ENCODE results near the gene IL31RA.

The IL31RA gene

DNA sequence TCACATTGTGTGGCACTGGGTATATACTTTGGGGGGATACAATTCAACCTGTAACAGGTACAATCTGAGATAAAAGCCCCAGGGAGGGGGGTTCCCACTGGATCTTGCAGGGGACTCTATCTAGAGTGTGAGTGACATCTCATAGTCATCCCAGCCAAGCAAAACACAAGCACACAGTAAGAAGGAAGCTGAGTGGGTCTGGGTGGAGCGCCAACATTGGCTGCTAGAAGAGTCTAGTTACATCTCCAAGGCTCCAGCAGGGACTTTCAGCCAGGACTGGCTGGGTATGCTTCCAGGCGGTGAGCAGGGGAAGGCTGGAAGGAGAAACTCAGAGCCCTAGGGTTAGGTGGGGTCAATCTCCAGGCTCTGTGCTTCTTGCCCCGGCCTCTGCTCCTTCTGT lies 53.0 kb downstream of the IL31RA start:
- Histone ChIP-seq H3K9me3 (replicated peaks; ENCODE audit: low read length) (no peaks in the 10 kb centered on the region), H3K4me2 (ENCODE audit: low read length) (no peak overlapping the region), H3K4me3 (ENCODE audit: low read length) (no peak overlapping the region), H3K9ac (ENCODE audit: low read depth, low read length) (no peak overlapping the region), H3K27me3 (ENCODE audit: control insufficient read depth, insufficient read depth, low read length) (no peaks in the 10 kb centered on the region), H3K36me3 (ENCODE audit: insufficient read depth, low read length) (no peaks in the 10 kb centered on the region), H3K4me1 (ENCODE audit: control insufficient read depth, insufficient read depth, low read length) (peaks cover 8% of the 10 kb centered on the region)

GRCh38 chr5:55905251-55905650 lies 54.1 kb downstream of the IL31RA start:
- Histone ChIP-seq H3K4me3 (ENCODE audit: low read length) (no peak overlapping the region), H3K4me2 (ENCODE audit: low read length) (no peak overlapping the region), H3K9me3 (replicated peaks; ENCODE audit: low read length) (no peaks in the 10 kb centered on the region), H3K27me3 (ENCODE audit: control insufficient read depth, insufficient read depth, low read length) (no peaks in the 10 kb centered on the region), H3K4me1 (ENCODE audit: control insufficient read depth, insufficient read depth, low read length) (no peaks in the 10 kb centered on the region), H3K9ac (ENCODE audit: low read depth, low read length) (no peak overlapping the region), H3K36me3 (ENCODE audit: insufficient read depth, low read length) (no peaks in the 10 kb centered on the region)

GRCh38 chr5:55907927-55908326 lies 56.8 kb downstream of the IL31RA start:
- Histone ChIP-seq H3K36me3 (ENCODE audit: insufficient read depth, low read length) (no peaks in the 10 kb centered on the region), H3K27me3 (ENCODE audit: control insufficient read depth, insufficient read depth, low read length) (no peaks in the 10 kb centered on the region), H3K4me3 (ENCODE audit: low read length) (no peak overlapping the region), H3K9me3 (replicated peaks; ENCODE audit: low read length) (no peaks in the 10 kb centered on the region), H3K9ac (ENCODE audit: low read depth, low read length) (no peak overlapping the region), H3K4me1 (ENCODE audit: control insufficient read depth, insufficient read depth, low read length) (no peaks in the 10 kb centered on the region), H3K4me2 (ENCODE audit: low read length) (no peak overlapping the region)

GRCh38 chr5:55908804-55909203 lies 57.6 kb downstream of the IL31RA start:
- Histone ChIP-seq H3K4me2 (ENCODE audit: low read length) (no peak overlapping the region), H3K4me3 (ENCODE audit: low read length) (no peak overlapping the region), H3K36me3 (ENCODE audit: insufficient read depth, low read length) (no peaks in the 10 kb centered on the region), H3K9ac (ENCODE audit: low read depth, low read length) (no peak overlapping the region), H3K9me3 (replicated peaks; ENCODE audit: low read length) (no peaks in the 10 kb centered on the region), H3K4me1 (ENCODE audit: control insufficient read depth, insufficient read depth, low read length) (no peaks in the 10 kb centered on the region), H3K27me3 (ENCODE audit: control insufficient read depth, insufficient read depth, low read length) (no peaks in the 10 kb centered on the region)

- H3K4me2 ChIP-seq (ENCODE audit: low read length): no peak overlapping the region
- H3K4me1 ChIP-seq (ENCODE audit: control insufficient read depth, insufficient read depth, low read length): no peaks in the 10 kb centered on the region
- no peak overlapping the region for H3K4me3 ChIP-seq (ENCODE audit: low read length)
- no peaks in the 10 kb centered on the region for H3K27me3 ChIP-seq (ENCODE audit: control insufficient read depth, insufficient read depth, low read length)
- H3K9me3 ChIP-seq (replicated peaks; ENCODE audit: low read length): no peaks in the 10 kb centered on the region
- H3K9ac ChIP-seq (ENCODE audit: low read depth, low read length): no peak overlapping the region
- H3K36me3 ChIP-seq (ENCODE audit: insufficient read depth, low read length): no peaks in the 10 kb centered on the region
Observed at GRCh38 chr5:55911784-55912653, 60.9 kb downstream of the IL31RA start.

DNA sequence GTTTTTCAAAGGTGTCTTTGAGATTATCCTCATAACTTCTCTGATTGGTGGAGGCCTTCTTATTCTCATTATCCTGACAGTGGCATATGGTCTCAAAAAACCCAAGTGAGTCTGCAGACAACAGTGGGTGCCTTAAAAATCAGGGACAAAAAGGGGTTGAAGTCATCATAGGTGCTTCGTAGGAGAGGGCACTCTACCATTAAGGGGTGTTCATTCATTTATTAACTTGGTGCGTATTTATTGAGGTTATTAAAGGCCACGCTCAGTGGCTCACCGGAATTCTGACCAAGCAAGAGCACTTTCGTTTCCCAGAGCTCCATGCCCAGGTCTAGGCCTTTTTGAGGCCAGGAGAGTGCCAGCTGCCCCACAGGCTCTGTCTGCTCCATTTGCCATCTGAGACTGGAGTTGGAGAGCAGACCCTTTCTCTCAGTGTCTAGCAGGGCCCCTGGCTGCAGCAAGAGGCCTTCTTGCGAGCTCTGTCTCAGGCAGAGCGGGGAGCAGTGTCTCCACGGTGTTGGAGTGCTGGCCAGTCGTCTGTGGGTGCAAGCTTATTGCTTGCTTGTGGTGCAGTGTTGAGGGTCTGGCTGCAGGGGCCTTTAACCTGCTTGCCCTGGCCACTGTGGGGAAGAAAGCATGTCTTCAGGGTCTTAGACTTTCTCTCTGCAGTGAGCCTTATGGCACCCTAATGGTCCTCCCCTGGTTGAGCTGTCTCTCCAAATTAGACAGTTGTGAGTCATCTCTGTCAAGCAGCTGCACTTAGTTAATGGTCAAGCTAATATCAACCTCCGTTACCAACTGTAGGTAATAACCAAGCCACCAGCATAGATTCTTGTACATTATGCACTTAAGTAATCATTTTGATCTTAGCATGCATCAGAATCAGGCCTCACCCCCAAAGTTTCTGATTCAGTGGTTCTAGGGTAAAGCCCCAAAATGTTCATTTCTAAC lies 62.6 kb downstream of the IL31RA start:
- Histone ChIP-seq H3K4me2 (ENCODE audit: low read length) (no peak overlapping the region), H3K9me3 (replicated peaks; ENCODE audit: low read length) (no peaks in the 10 kb centered on the region), H3K9ac (ENCODE audit: low read depth, low read length) (no peak overlapping the region), H3K36me3 (ENCODE audit: insufficient read depth, low read length) (no peaks in the 10 kb centered on the region), H3K4me1 (ENCODE audit: control insufficient read depth, insufficient read depth, low read length) (peaks cover 4% of the 10 kb centered on the region), H3K27me3 (ENCODE audit: control insufficient read depth, insufficient read depth, low read length) (no peaks in the 10 kb centered on the region), H3K4me3 (ENCODE audit: low read length) (no peak overlapping the region)

- H3K27me3 ChIP-seq (ENCODE audit: control insufficient read depth, insufficient read depth, low read length): no peaks in the 10 kb centered on the region
- no peaks in the 10 kb centered on the region for H3K36me3 ChIP-seq (ENCODE audit: insufficient read depth, low read length)
- H3K9ac ChIP-seq (ENCODE audit: low read depth, low read length): no peak overlapping the region
- no peaks in the 10 kb centered on the region for H3K9me3 ChIP-seq (replicated peaks; ENCODE audit: low read length)
- H3K4me1 ChIP-seq (ENCODE audit: control insufficient read depth, insufficient read depth, low read length): peaks cover 4% of the 10 kb centered on the region
- no peak overlapping the region for H3K4me3 ChIP-seq (ENCODE audit: low read length)
- H3K4me2 ChIP-seq (ENCODE audit: low read length): no peak overlapping the region
Observed at GRCh38 chr5:55914971-55915370, 63.8 kb downstream of the IL31RA start.

DNA sequence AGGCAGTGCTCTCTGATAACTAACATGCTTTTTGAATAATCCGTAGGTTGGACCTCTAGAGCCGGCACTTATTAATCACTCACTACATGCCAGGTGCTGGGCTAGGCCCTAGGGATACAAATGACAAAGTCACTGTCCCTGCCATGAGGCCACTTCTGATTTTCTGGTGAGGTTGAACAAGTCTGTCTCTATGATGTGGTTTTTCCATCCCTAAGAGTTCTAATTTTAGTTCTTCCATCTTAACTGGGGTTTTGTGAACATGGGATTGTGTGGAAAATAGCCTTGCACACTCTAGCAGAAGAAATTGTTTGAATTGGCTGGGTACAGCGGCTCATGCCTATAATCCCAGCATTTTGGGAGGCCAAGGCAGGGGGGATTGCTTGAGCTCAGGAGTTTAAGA lies 64.6 kb downstream of the IL31RA start:
- H3K4me2 ChIP-seq (ENCODE audit: low read length): no peak overlapping the region
- no peaks in the 10 kb centered on the region for H3K36me3 ChIP-seq (ENCODE audit: insufficient read depth, low read length)
- H3K9ac ChIP-seq (ENCODE audit: low read depth, low read length): no peak overlapping the region
- no peaks in the 10 kb centered on the region for H3K27me3 ChIP-seq (ENCODE audit: control insufficient read depth, insufficient read depth, low read length)
- H3K4me3 ChIP-seq (ENCODE audit: low read length): no peak overlapping the region
- peaks cover 4% of the 10 kb centered on the region for H3K4me1 ChIP-seq (ENCODE audit: control insufficient read depth, insufficient read depth, low read length)
- H3K9me3 ChIP-seq (replicated peaks; ENCODE audit: low read length): no peaks in the 10 kb centered on the region

GRCh38 chr5:55916986-55917385 lies 65.8 kb downstream of the IL31RA start:
- Histone ChIP-seq H3K27me3 (ENCODE audit: control insufficient read depth, insufficient read depth, low read length) (no peaks in the 10 kb centered on the region), H3K9ac (ENCODE audit: low read depth, low read length) (no peak overlapping the region), H3K4me1 (ENCODE audit: control insufficient read depth, insufficient read depth, low read length) (peaks cover 4% of the 10 kb centered on the region), H3K4me2 (ENCODE audit: low read length) (no peak overlapping the region), H3K4me3 (ENCODE audit: low read length) (no peak overlapping the region), H3K36me3 (ENCODE audit: insufficient read depth, low read length) (no peaks in the 10 kb centered on the region), H3K9me3 (replicated peaks; ENCODE audit: low read length) (no peaks in the 10 kb centered on the region)

- no peaks in the 10 kb centered on the region for H3K27me3 ChIP-seq (ENCODE audit: control insufficient read depth, insufficient read depth, low read length)
- no peak overlapping the region for H3K4me3 ChIP-seq (ENCODE audit: low read length)
- peaks cover 4% of the 10 kb centered on the region for H3K4me1 ChIP-seq (ENCODE audit: control insufficient read depth, insufficient read depth, low read length)
- H3K36me3 ChIP-seq (ENCODE audit: insufficient read depth, low read length): no peaks in the 10 kb centered on the region
- H3K9ac ChIP-seq (ENCODE audit: low read depth, low read length): no peak overlapping the region
- no peaks in the 10 kb centered on the region for H3K9me3 ChIP-seq (replicated peaks; ENCODE audit: low read length)
- no peak overlapping the region for H3K4me2 ChIP-seq (ENCODE audit: low read length)
Observed at GRCh38 chr5:55917402-55918086, 66.4 kb downstream of the IL31RA start.
